GM19238 (cell line): Measurements from ENCODE around the gene DAG1.

ENCODE experiments used
- DNase-seq: peaks from one replicate; pipeline ENCODE4 v3.0.0; 2011; ENCODE audit warnings: low spot score; ENCODE audit not compliant: insufficient read length

DAG1 gene

GRCh38 chr3:49553692-49554632 is 83.9 kb downstream of the DAG1 start, which contains the start of gene BSN:
Gene BSN (plus strand): TSS chr3:49554477. CDS start chr3:49554603, 126 bp downstream.
- DNase-seq: peak; percentile 98

- DNase-seq: peak; percentile 59
Measured at GRCh38 chr3:49554633-49555265, 84.7 kb downstream of the DAG1 start.

GRCh38 chr3:49556500-49557275 is 86.6 kb downstream of the DAG1 start:
- DNase-seq: no peak

- DNase-seq: no peak
Measured at GRCh38 chr3:49563040-49563578, 93.0 kb downstream of the DAG1 start.

- DNase-seq: no peak
Measured at GRCh38 chr3:49563766-49564165, 93.7 kb downstream of the DAG1 start.

GRCh38 chr3:49566312-49566711 is 96.2 kb downstream of the DAG1 start:
- DNase-seq: no peak

- DNase-seq: no peak
Measured at GRCh38 chr3:49567406-49567805, 97.3 kb downstream of the DAG1 start.

GRCh38 chr3:49568965-49569364 is 98.9 kb downstream of the DAG1 start:
- DNase-seq: no peak

- DNase-seq: no peak
Measured at GRCh38 chr3:49570028-49570654, 100.1 kb downstream of the DAG1 start.

- no peak for DNase-seq
Measured at GRCh38 chr3:49582177-49582576, 112.1 kb downstream of the DAG1 start.
